Fibroblast of skin of left quadriceps (primary cell): Measurements from ENCODE around the gene LNPK.
"Not testable (repeated sequence)": the region's sequence is repeated elsewhere in the genome, so short reads cannot be mapped to it uniquely, and the experiment has no call there.

ENCODE experiments used
- DNase-seq, 2 experiments: peaks; one replicate each; pipeline ENCODE4 v3.0.0-alpha.2; 2013; ENCODE audit warnings: low read depth in 2 of 2

Gene LNPK

DNA sequence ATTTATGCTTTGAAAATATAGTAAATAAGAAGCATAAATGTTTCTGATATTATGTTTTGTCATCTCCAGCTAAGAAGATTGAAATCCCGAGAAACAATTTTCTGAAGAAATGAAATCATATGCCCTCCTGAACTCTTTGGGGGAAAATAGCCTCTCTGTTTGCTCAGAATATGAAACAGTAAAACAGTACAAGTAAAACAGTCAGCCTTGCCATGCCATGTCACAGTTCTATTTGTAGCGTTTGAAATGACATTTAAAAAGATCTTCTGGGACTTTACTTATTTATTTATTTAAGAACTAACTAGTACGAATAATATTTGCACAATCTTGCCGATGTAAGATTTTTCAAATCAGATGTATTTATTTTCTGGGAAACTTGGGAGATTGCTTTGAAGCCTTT lies 98.0 kb downstream of the LNPK start:
- DNase-seq = no peak

DNA sequence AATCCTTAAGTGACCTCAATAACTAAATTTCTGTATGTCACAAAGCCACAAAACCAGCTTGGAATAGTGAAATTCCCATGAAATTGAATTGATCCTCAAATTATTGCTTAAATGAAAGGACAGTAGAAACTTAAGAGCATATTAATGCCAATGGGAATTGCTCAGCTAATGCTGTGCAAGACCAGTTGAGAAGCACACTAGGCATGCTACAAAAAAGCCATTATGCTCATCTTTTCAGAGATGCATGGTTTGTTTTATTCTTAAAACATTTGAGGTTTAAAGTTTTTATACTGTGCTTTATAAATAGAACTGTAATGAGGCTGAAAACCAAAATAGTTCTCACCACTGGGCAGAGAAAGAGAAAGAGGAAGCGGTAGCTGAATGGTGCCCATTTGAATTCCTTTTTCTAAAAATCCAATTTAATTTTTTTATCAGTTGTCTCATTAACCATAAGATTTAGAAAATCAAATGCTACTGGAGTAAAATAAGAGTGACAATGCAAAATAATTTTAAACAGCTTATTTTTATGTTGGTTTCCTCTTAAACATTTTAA lies 98.6 kb downstream of the LNPK start:
- DNase-seq = no peak

DNA sequence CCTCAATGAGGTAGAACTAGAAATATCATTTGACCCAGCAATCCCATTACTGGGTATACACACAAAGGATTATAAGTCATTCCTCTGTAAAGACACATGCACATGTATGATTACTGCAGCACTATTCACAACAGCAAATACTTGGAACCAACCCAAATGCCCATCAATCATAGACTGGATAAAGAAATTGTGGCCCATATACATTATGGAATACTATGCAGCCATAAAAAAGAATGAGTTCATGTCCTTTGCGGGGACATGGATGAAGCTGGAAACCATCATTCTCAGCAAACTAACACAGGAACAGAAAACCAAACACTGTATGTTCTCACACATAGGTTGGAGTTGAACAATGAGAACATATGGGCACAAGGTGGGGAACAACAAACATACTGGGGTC lies 106.1 kb downstream of the LNPK start:
- not testable (repeated sequence) for DNase-seq

DNA sequence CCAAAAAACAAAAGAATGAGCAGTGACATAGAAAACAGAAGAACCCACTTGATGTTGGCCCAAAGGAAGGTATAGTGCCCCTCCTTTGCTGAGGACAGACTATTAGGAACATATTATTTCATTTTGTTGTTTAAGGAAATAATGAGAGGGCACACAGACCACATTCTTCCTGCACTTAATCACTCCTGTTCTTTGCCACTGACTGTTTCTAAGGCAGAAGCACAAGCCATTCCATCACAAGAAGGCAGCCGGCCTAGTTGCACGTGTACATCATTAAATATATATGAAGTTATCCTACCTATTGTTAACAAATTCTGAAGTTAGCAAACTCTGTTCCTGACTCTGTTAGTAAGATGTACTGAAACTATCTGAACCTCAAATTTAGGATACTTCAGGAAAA lies 110.0 kb downstream of the LNPK start:
- no peak for DNase-seq

DNA sequence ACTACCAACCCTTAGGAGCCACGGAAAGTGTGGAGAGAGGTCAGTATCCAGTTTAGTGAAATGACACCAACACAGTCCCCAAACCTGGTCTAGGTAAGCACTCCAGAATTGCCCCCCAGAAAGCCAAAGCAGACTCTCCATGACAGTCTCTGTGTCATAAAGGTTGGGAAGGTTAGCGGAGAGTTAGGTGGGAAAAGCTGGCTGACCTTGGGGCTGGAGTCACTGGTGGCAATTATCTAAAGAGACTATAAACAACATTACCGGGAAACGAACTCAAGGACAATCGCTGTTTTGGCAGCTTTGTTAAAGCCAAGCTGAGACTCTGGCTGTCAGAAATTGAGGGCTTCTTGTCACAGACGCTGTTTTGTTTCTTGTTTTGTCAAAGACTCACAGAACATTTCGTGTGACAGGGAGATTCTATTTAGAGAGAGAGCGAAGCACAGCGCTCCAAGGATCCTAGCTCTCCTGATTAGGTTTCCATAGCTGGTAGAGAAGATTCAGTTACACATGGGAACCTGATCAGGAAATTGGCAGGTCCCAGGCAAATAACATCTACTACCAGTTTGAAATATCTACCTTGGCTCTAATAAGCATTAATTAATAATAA lies 111.3 kb downstream of the LNPK start:
- no peak for DNase-seq

DNA sequence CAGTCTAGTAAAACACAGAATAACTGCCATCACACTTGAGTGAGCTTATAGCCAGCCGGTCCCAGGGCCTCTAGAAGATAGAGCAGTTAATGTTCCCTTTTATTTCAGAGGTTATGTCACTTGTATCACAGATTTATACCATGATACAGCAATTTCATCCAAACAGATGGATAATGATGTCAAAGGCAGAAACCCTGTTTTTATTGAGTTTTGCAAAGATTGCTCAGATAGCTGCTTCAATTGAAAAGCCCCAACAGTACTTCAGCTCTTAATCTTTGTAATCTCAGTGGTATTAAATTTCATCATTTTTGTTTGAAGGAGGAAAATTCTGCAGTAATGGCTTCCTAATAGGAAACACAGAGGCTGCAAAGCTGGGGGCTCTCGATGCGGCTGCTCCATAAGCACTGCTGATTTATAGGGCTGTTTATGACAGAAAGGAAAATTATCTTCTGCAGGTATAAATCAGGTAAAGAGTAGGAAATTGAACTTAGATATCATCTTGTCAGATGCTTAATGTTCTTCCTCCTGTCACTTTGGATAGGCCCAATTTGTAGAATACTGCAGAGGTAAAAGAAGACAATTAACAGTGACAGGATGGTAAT lies 112.3 kb downstream of the LNPK start:
- DNase-seq = no peak

DNA sequence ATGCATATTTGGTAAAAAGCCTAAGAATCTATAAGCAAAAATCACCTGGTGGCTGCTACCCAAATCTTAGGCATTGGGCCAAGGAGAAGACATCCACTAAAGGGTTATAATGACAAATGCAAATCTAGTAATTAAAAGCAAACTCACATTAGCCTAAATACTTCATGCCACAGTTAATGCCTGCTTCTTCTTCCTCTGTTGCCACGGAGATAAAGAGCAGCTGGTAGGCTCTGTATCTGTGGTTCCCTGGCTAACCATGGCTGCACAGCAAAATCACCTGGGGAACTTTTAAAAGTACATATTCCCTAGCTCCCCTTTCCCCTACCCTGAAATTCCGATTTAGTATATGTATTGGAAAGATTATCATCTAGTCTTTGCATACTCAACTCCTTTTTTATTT lies 114.3 kb downstream of the LNPK start:
- no peak for DNase-seq

DNA sequence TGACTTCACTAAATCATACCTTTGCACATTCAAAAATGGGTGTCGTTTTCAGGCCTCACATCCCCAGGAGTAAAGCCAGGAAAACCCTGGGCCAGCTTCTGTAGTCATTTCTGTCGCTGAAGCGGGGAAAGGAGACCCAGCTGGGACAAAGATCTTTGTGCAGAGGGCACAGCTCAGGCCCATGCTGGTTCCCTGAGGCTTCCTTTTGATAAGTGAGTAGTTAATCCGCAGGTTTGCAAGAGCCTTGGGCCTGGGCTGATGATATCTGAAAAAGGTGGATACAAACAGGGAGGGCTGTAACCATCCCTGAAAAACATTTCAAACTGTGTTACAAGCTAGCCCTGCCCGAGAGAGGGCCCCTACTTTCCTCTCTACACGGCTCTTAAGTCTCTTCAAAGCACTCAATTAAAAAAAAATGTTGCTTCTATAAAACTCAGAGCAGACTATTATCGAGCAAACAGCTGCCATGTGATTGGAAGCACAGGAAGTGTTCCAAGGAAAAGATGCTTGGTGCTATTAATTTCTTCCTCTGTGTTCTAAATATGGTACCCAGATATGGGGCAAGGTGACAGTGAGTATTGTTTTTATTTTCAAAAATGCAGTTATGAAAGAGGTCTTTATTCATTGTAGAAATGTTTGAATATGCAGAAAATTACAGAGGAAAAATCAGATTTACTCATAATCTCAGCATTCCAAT lies 117.2 kb downstream of the LNPK start:
- DNase-seq = no peak

DNA sequence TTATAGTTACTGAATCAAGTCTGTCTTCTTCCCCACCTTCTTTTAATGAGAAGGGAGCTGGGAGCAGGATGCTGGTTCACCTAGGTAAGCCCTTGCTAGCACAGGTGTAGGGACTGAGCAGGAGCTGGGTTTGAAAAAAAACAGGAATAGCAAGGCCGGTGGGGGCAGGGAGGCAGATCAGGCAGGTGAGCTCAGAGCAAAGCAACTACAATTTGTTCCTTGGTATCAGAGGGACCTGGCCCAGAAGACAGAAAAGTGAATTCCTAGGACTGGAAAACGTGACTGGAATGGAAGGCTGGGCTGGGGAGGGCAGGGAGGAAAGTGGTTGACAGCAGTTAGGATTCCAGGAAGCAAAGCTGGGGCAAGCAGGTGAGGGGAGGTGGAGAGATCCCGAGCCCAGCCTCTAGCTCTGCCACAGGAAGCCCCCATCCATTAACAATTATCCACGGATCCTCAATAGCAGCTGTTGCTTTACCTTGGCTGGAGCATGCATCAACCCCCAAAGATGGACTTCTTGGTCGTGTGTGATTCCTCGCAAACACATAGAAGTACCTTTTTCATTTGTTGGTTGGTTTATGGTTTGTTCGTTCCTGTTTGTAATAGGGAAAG lies 118.4 kb downstream of the LNPK start:
- DNase-seq = no peak

DNA sequence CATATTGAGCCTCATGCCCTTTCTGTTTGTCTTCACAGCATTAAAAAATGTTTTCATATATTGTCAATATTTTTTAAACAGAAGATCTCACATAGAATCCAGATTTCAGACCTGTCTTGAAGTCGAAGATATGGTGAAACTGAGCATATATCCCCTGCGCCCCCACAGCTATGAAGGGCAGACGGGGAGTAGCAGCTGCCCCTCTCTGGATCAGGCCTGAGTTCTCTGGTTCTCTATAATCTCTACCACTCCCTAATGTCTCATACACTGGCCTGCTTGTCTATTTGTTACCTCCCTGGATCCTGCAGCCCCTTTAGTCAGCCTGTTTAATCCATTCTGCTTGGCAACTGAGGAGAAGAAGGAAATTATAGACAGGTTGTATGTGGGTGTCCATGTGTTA lies 122.4 kb downstream of the LNPK start:
- DNase-seq = no peak

DNA sequence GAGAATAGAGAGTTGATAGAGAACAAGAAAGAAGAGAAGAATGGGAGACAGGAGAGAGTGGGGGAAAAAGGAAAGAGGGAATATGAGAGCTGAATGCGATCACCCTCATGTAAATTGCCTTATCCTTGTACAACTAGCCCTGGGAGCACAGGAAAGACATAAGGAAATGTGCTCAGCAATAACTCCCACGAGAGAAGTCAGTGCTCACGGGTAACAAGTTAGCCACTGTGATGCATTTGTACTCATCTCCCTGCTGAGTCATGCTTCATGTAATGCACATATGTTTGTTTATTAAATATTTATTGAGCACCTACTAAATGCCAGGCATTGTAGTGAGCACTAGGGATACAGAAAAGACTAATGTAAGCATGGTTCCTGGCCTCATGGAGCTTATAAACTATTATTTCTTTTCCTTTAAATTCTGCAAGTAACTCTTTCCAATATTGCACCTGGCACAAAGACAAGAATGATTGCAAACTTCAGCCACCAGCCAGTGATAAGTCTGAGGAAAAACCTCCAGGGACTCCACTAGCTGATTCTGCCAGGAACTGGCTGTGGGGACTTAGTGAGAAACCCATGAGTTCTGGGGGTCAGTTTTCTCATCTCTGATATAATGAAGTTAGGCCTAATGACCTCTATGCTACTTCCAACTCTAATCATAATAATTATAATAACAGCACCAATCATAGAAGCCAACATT lies 124.1 kb downstream of the LNPK start:
- DNase-seq = no peak

DNA sequence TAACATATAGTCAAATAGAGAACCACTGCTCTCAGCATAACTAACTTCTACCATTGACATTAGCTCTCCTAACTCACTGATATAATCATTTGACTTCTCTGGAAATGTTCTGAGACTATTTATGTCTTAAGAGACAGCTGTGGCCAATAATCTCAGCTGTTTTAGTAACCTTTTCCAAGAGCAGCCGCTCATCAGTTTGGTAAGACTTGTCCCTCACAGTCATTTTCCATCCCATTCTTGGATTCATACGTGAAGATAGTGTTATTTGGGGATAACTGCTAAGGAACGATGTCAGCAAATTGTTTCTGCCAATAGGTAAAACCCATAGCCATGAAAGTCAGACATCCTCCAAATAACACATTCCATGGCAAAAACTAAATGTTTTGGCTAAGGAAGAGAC lies 127.8 kb downstream of the LNPK start:
- no peak for DNase-seq
